ENCODE results near the gene LPIN3. TPM values are rescaled to one million over a fixed set of nuclear protein-coding genes. Genes with fewer than 3 reads are reported as not detected.

The LPIN3 gene
- total and polyA plus RNA-seq, 2 of the 4 experiments (the other 2 are of a cell fraction): 2.3 to 8.3 TPM

DNA sequence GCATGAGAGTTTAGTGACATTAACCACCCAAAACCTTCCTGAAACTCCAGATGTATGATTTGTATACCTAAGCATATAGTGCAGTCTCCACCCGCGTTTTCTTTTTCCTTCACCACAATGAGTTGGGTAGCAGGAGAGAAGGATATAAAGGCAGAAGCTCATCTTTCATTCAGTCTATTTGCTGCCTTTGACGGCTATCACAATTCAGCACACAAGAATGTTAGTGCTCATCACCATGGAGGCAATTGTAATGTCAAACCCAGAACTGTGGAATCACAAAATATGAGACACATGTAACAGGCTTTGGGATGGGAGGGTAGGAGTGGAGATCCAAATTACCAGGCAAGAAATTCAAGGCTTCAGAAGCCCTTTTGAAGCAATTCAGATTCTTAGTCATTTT is 40.7 kb upstream of the LPIN3 start:
- in situ Hi-C loops (cut with MboI; ENCODE audit: low sequenced_read_pairs): no loop called here
- dilution Hi-C loops (cut with HindIII; ENCODE audit: low sequenced_read_pairs, unreplicated experiment): no loop called here
- H3K79me1 ChIP-seq (ENCODE audit: low read depth in 1 of 2, low read length in 2 of 2): peaks cover 63 to 87% of the 10 kb centered on the region in 2 experiments
- POLR2A ChIA-PET (ENCODE audit: unreplicated experiment): no interaction called here
- H3K18ac ChIP-seq (ENCODE audit: low read depth, low read length): no peak overlapping the region
- no peak overlapping the region for H3K9ac ChIP-seq (ENCODE audit: low read depth, low read length)
- no peak overlapping the region for H2AFZ ChIP-seq (replicated peaks; ENCODE audit: low read length, poor library complexity)
- ATAC-seq (ENCODE audit: low read depth): no peak
- no peak overlapping the region for H2BK15ac ChIP-seq (ENCODE audit: low read depth, low read length)
- intact Hi-C loops (cut with micrococcal nuclease): no loop called here
- peaks cover 5% of the 10 kb centered on the region; the same call in 1 of the 2 replicates for H3K4me1 ChIP-seq (ENCODE audit: control insufficient read depth, insufficient read depth, low read length)
- H3K27ac ChIP-seq (ENCODE audit: insufficient read depth, low read length): no peak overlapping the region
- H4K91ac ChIP-seq (ENCODE audit: insufficient read depth, low read depth, low read length): no peak overlapping the region
- peaks cover 61% of the 10 kb centered on the region for H4K20me1 ChIP-seq (ENCODE audit: insufficient read depth, low read length)
- H4K8ac ChIP-seq (ENCODE audit: low read depth in 2 of 2, low read length in 2 of 2): no peak overlapping the region
- WGBS, 2 experiments (ENCODE audit: extremely low coverage in 2 of 2, insufficient read length in 1 of 2): no CpG with 5 or more reads among the region's 3 CpGs
- no peak overlapping the region for H2AK5ac ChIP-seq (ENCODE audit: low read depth, low read length)
- H4K5ac ChIP-seq (ENCODE audit: low read depth, low read length): no peak overlapping the region
- no peak for DNase-seq
- H3K23ac ChIP-seq (ENCODE audit: low read depth, low read length): peak overlapping the region; percentile 51; the same call in 1 of the 2 replicates
- H2BK120ac ChIP-seq (ENCODE audit: low read depth, low read length): no peak overlapping the region
- H3K4ac ChIP-seq (ENCODE audit: low read depth, low read length): no peak overlapping the region
- BruUV-seq (replicated peaks): no TSS peak
- no peak overlapping the region for H2BK20ac ChIP-seq (ENCODE audit: low read depth, low read length)
- peaks cover 25% of the 10 kb centered on the region for H3K9me1 ChIP-seq (ENCODE audit: insufficient read depth, low read length)
- no peak overlapping the region for H2AK9ac ChIP-seq (replicated peaks; ENCODE audit: low read depth, low read length, poor library complexity)
- no peaks in the 10 kb centered on the region for H3K27me3 ChIP-seq (ENCODE audit: control insufficient read depth, insufficient read depth, low read length)
- no peak overlapping the region for H3K4me3 ChIP-seq (ENCODE audit: insufficient read depth, low read depth, low read length)
- H2BK5ac ChIP-seq (ENCODE audit: low read depth, low read length, poor library complexity, severe bottlenecking): no peak overlapping the region
- no peaks in the 10 kb centered on the region for H3K36me3 ChIP-seq (ENCODE audit: control insufficient read depth, insufficient read depth, low read length)
- TF ChIP-seq NFE2L2 (IDR thresholded peaks at IDR 0.05; ENCODE audit: low read depth, low read length) (no peak), FOS (IDR thresholded peaks at IDR 0.05; ENCODE audit: low read depth, low read length) (no peak), SMC3 (IDR thresholded peaks at IDR 0.05; ENCODE audit: low read depth, low read length) (no peak), MXI1 (IDR thresholded peaks at IDR 0.05; ENCODE audit: borderline replicate concordance, low read depth, low read length) (no peak), MAFK (IDR thresholded peaks at IDR 0.05; ENCODE audit: low read depth, low read length) (no peak), RAD21 (IDR thresholded peaks at IDR 0.05; ENCODE audit: low read length) (no peak), CHD1 (IDR thresholded peaks at IDR 0.05; ENCODE audit: low read depth, low read length) (no peak), MAZ (IDR thresholded peaks at IDR 0.05; ENCODE audit: borderline replicate concordance, low read depth, low read length) (no peak), POLR2A (IDR thresholded peaks at IDR 0.05; ENCODE audit: low read depth, low read length) (no peak)
- TF ChIP-seq, protein P1, sequence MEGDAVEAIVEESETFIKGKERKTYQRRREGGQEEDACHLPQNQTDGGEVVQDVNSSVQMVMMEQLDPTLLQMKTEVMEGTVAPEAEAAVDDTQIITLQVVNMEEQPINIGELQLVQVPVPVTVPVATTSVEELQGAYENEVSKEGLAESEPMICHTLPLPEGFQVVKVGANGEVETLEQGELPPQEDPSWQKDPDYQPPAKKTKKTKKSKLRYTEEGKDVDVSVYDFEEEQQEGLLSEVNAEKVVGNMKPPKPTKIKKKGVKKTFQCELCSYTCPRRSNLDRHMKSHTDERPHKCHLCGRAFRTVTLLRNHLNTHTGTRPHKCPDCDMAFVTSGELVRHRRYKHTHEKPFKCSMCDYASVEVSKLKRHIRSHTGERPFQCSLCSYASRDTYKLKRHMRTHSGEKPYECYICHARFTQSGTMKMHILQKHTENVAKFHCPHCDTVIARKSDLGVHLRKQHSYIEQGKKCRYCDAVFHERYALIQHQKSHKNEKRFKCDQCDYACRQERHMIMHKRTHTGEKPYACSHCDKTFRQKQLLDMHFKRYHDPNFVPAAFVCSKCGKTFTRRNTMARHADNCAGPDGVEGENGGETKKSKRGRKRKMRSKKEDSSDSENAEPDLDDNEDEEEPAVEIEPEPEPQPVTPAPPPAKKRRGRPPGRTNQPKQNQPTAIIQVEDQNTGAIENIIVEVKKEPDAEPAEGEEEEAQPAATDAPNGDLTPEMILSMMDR (conservative IDR thresholded peaks at IDR 0.05; ENCODE audit: low read depth, low read length): no peak
- TF ChIP-seq, protein P2, sequence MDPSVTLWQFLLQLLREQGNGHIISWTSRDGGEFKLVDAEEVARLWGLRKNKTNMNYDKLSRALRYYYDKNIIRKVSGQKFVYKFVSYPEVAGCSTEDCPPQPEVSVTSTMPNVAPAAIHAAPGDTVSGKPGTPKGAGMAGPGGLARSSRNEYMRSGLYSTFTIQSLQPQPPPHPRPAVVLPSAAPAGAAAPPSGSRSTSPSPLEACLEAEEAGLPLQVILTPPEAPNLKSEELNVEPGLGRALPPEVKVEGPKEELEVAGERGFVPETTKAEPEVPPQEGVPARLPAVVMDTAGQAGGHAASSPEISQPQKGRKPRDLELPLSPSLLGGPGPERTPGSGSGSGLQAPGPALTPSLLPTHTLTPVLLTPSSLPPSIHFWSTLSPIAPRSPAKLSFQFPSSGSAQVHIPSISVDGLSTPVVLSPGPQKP (IDR thresholded peaks at IDR 0.05; ENCODE audit: borderline replicate concordance, low read depth, low read length): no peak
- TF ChIP-seq, protein P3, sequence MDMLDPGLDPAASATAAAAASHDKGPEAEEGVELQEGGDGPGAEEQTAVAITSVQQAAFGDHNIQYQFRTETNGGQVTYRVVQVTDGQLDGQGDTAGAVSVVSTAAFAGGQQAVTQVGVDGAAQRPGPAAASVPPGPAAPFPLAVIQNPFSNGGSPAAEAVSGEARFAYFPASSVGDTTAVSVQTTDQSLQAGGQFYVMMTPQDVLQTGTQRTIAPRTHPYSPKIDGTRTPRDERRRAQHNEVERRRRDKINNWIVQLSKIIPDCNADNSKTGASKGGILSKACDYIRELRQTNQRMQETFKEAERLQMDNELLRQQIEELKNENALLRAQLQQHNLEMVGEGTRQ (IDR thresholded peaks at IDR 0.05; ENCODE audit: low read depth, low read length): no peak
- no peaks in the 10 kb centered on the region for H3K9me3 ChIP-seq (ENCODE audit: control insufficient read depth, insufficient read depth, low read length)
- H3K56ac ChIP-seq (ENCODE audit: extremely low read depth, insufficient read depth, low read length): no peak overlapping the region
- H3K14ac ChIP-seq (replicated peaks; ENCODE audit: low read depth, low read length): 0 out of 2 replicates have a peak overlapping the region, but pooled peaks have one; percentile 3
- H3K4me2 ChIP-seq (ENCODE audit: low read depth, low read length): no peak overlapping the region
- CTCF ChIA-PET: no interaction called here

All from IMR-90 (cell line).